ENCODE results near the gene GFRA3. TPM values are rescaled to one million over a fixed set of nuclear protein-coding genes. Genes with fewer than 3 reads are reported as not detected.
"Not testable (repeated sequence)": the region's sequence is repeated elsewhere in the genome, so short reads cannot be mapped to it uniquely, and the experiment has no call there.

The GFRA3 gene
- total and polyA plus RNA-seq, 5 experiments from 2014 or later: not detected

DNA sequence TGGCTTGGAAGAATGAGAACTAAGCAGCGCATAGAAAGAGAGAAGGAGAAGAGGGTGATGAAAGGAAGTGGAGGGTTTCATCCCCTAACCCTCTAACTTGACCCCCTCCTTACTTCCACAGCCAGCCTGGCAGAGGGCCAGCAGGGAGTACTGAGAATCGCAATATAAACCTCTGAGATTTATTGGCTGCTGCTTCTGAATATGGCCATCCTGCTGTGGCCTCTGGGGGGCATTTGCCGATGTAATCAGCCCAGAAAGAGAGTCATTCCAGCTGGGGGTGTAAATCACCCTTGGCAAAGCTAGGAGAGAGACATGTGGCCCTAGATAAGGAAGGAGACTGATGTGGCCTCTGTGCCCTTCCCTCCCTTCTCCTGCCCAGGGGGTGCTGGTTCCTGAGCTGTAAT is 960 bp upstream of the GFRA3 start:
- Mint-ChIP-seq H3K4me1 (peaks cover 4 to 11% (median 7%) of the 10 kb centered on the region in 4 donors), H3K27me3 (peaks cover 6 to 26% (median 18%) of the 10 kb centered on the region in 5 donors), H3K27ac (no peak overlapping the region), H3K4me3 (peak overlapping the region in 1 of 10 donors; percentile 76), H3K36me3 (no peaks in the 10 kb centered on the region), H3K9me3 (peaks cover 0 to 1% (median 0%) of the 10 kb centered on the region in 9 donors)
- ATAC-seq (no peak), DNase-seq (no peak)
- POLR2A ChIA-PET: no interaction called here

DNA sequence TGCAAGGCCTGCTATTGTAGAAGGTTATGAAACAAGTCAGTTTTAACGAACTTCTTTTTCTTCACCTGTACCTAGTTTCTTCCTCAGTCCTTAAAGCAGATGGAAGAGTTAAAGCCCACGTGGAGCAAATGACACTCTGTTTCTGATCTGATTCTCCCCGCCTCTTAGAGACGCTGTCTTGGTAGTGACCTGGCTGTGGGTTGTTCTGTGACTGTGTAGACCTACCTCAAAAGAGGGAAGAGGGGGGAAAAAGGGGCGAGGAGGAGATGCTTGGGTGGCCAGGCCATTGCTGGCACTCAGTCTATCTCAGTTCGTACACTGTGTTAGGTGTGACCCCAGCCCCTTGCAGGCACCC is 610 bp downstream of the GFRA3 start:
- Mint-ChIP-seq H3K36me3 (no peaks in the 10 kb centered on the region), H3K9me3 (peaks cover 0 to 2% (median 0%) of the 10 kb centered on the region in 9 donors), H3K27me3 (peaks cover 6 to 33% (median 18%) of the 10 kb centered on the region in 5 donors), H3K27ac (peak overlapping the region in 2 of 10 donors; percentile 30 to 59), H3K4me3 (peak overlapping the region in 7 of 10 donors; percentile 28 to 67 (median 48)), H3K4me1 (peaks cover 4 to 11% (median 7%) of the 10 kb centered on the region in 4 donors)
- ATAC-seq (no peak), DNase-seq (no peak)
- POLR2A ChIA-PET: no interaction called here

DNA sequence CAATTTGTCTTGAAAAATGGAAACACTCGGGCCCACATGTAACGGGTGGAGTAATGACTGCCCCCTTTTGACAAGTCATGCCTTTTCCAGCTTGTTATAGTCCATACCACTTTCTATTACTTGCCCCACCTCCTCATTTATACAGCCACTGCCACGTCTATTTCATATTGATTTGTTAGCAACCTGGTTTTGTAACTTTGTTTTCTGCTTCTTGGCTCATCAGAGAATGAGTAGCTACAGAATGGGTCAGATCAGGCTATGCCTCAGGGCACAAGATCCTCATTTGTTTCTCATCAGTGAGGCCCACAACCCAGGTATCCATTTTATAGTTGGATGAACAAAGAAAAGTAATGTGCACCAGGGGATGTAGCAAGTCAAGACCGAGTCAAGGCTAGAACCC is 1.7 kb downstream of the GFRA3 start:
- Mint-ChIP-seq H3K27me3 (peaks cover 6 to 35% (median 18%) of the 10 kb centered on the region in 5 donors), H3K27ac (no peak overlapping the region), H3K4me1 (peaks cover 4 to 11% (median 7%) of the 10 kb centered on the region in 4 donors), H3K36me3 (no peaks in the 10 kb centered on the region), H3K9me3 (peaks cover 0 to 2% (median 0%) of the 10 kb centered on the region in 9 donors), H3K4me3 (no peak overlapping the region)
- ATAC-seq (no peak), DNase-seq (no peak)
- POLR2A ChIA-PET: no interaction called here

DNA sequence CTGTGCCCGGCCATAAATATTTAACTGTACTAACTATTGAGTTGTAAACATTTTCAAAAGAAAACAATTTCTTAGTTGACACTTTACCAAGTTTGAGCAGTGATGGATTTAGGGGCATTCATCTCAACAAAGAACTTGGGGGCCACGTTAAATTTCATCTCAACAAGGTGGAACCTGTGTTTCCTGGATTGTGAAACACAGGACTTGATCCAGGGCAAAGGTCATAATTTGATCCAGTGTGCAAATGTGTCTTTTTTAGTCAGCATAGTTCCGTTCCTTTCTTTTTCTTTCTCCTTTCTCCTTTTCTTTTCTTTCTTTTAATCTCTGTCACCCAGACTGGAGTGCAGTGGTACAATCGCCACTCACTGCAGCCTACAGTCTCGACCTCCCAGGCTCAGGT is 3.1 kb downstream of the GFRA3 start:
- ATAC-seq (no peak), DNase-seq (no peak)
- H3K4me3 Mint-ChIP-seq: no peak overlapping the region
- H3K9me3 Mint-ChIP-seq: peaks cover 0 to 2% (median 0%) of the 10 kb centered on the region in 9 donors
- H3K4me1 Mint-ChIP-seq: peaks cover 4 to 11% (median 7%) of the 10 kb centered on the region in 4 donors
- no peaks in the 10 kb centered on the region for H3K36me3 Mint-ChIP-seq
- H3K27me3 Mint-ChIP-seq: peaks cover 6 to 36% (median 18%) of the 10 kb centered on the region in 5 donors
- no peak overlapping the region for H3K27ac Mint-ChIP-seq
- POLR2A ChIA-PET: no interaction called here

DNA sequence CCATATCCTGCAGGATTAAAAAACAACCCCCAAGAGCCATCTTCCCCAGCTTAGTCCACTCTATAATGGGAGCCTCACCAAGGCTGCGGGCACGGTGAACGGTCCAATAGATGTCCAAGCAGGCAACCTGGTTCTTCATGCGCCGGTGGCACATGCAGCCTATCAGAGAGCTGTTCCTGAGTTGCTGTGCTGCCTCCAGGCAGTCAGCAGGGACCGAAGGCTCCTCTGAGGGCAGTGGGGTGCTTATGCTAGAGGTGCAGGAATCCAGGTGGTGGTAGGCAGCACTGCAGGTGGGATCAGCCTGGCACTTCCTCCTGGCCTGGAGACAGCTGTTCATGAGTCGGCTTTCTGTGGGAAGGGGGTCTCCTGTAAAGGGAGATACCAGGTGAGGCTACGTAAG is 10.2 kb downstream of the GFRA3 start:
- POLR2A ChIA-PET: no interaction called here
- H3K27ac Mint-ChIP-seq: no peak overlapping the region

DNA sequence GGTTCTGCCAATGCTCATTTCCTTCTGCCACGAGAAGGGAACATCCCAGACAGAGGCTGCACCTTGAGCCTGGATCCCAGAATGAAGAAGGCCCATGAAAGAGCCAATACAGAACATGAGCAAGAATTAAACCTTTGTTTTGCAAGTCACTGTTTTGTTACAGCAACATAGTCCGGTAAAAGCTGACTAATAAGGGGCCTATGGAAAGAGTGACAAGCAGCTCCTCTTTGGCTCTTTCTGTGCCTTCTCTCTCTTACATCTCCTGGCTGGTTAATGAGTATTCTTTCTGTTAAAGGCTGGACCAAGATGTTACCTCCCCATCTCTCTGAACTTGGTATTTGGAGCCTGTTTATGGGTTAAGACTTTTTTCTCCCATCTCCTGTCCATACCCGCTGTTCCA is 10.8 kb downstream of the GFRA3 start:
- H3K27me3 Mint-ChIP-seq: peaks cover 9 to 16% (median 11%) of the 10 kb centered on the region in 5 donors
- DNase-seq (no peak), ATAC-seq (no peak)
- POLR2A ChIA-PET: interaction anchor here (0.6 kb wide), 1 partner anchor 442 kb away, joined by 3 read pairs; no protein-coding TSS in a partner anchor
- H3K27ac Mint-ChIP-seq: no peak overlapping the region
- H3K4me3 Mint-ChIP-seq: no peak overlapping the region
- no peaks in the 10 kb centered on the region for H3K36me3 Mint-ChIP-seq
- H3K9me3 Mint-ChIP-seq: peaks cover 0 to 2% (median 0%) of the 10 kb centered on the region in 9 donors
- H3K4me1 Mint-ChIP-seq: peaks cover 0 to 1% (median 0%) of the 10 kb centered on the region in 4 donors

More for the DNA sequence above, 10.2 kb downstream of the GFRA3 start:
- Mint-ChIP-seq H3K4me3 (no peak overlapping the region), H3K27me3 (peaks cover 7 to 20% (median 10%) of the 10 kb centered on the region in 5 donors), H3K4me1 (peaks cover 0 to 1% (median 0%) of the 10 kb centered on the region in 4 donors), H3K9me3 (peaks cover 0 to 2% (median 0%) of the 10 kb centered on the region in 9 donors), H3K36me3 (no peaks in the 10 kb centered on the region)
- no peak for DNase-seq
- ATAC-seq: no peak

DNA sequence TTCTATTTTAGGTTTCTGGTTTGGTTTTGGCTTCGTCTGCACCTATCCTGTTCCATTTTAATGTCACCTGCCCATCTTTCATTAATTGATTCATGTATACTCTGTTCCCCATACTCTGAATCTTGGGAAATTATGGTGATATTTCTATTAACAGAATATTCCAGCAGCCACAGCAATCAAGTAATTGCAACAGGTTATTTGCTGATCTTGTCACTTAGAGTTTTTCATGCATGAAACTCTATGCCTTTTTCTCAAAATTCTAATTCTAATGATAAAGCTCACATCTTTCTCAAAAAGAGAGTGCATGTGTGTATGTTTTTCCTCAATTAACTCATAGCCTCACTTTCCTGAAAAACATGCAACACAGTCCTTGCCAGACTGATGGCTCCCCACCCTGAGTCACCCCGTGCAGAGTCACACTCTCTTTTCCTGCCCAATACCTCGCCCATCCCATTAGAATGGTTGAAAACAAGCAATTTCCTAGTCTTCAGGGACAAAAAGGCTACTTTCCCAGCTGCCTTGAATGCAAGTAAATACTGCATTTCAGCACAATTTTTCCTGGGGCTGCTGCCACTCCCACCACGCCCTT is 15.6 kb downstream of the GFRA3 start:
- ATAC-seq (no peak), DNase-seq (no peak)
- Mint-ChIP-seq H3K4me1 (no peaks in the 10 kb centered on the region), H3K27ac (no peak overlapping the region), H3K9me3 (peaks cover 0 to 2% (median 0%) of the 10 kb centered on the region in 9 donors), H3K36me3 (no peaks in the 10 kb centered on the region), H3K4me3 (no peak overlapping the region), H3K27me3 (peaks cover 0 to 8% (median 0%) of the 10 kb centered on the region in 5 donors)
- POLR2A ChIA-PET: no interaction called here

DNA sequence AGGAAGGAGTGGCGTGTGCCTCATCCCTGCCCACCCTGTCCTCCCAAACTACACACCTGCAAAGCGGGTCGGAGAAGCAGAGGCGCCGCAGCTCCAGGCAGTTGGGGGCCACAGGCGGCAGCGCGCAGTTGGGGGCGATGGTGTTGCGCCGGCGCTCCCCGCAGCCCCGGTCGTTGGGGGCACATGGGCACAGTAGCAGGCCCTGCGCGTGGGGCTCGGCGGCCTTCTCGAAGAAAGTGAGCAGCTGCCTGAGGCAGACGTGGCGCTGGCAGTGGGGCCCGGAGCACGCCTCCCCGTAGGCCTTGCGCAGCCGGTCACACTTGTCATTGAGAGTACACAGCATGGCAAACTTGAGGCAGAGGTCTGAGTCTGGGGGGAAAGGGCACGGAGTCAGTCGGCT is 16.8 kb downstream of the GFRA3 start:
- no peak for ATAC-seq
- H3K9me3 Mint-ChIP-seq: peaks cover 0 to under 1% (median 0%) of the 10 kb centered on the region in 9 donors
- no peak overlapping the region for H3K27ac Mint-ChIP-seq
- no peaks in the 10 kb centered on the region for H3K4me1 Mint-ChIP-seq
- POLR2A ChIA-PET: no interaction called here
- H3K36me3 Mint-ChIP-seq: no peaks in the 10 kb centered on the region
- no peak for DNase-seq
- no peak overlapping the region for H3K4me3 Mint-ChIP-seq
- H3K27me3 Mint-ChIP-seq: peaks cover 0 to 8% (median 0%) of the 10 kb centered on the region in 5 donors

DNA sequence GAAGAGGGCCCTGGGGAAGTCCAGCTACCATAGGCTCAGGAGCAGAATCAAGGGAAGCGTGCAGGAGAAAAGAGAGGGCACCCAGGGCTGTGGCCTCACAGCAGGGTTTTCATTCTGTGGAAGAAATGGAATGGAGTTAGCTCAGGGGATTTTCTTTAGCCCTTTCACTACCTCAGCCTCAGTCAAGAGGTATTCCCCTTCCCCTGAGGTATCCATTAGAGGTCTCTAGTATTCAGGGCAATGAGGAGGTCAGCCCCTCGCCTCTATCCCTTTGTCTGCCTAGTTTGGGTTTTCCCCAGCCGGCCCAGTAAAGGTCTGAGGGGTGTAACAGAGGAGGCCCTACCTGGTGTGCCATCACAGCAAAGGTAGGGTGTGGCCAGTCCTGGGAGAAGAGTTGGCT is 21.5 kb downstream of the GFRA3 start:
- H3K4me3 Mint-ChIP-seq: no peak overlapping the region

DNA sequence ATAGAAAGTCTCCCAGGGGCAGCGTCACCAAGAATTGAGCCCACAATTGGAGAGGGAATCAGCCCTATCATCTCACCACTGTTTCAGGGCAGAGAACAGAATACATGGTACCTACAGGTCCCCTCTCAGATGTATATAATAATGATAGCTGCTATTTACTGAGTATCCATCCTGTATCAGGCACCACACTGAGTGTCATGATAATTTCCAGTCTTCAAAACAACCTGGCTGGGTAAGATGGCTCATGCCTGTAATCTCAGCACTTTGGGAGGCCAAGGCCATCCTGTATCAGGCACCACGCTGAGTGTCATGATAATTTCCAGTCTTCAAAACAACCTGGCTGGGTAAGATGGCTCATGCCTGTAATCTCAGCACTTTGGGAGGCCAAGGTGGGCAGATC is 26.6 kb downstream of the GFRA3 start:
- H3K27me3 Mint-ChIP-seq: peaks cover 3 to 18% (median 12%) of the 10 kb centered on the region in 5 donors
- DNase-seq, H3K4me3 Mint-ChIP-seq, H3K9me3 Mint-ChIP-seq, H3K36me3 Mint-ChIP-seq, ATAC-seq, H3K4me1 Mint-ChIP-seq, H3K27ac Mint-ChIP-seq: not testable (repeated sequence)
- POLR2A ChIA-PET: interaction anchor here (0.6 kb wide), 1 partner anchor 185 kb away, joined by 3 read pairs; no protein-coding TSS in a partner anchor

More for the DNA sequence above, 21.5 kb downstream of the GFRA3 start:
- ATAC-seq (no peak), DNase-seq (no peak)
- peaks cover 0 to 2% (median 0%) of the 10 kb centered on the region in 5 donors for H3K27me3 Mint-ChIP-seq
- peak overlapping the region in 1 of 10 donors; percentile 22 for H3K27ac Mint-ChIP-seq
- POLR2A ChIA-PET: no interaction called here
- H3K4me1 Mint-ChIP-seq: no peaks in the 10 kb centered on the region
- no peaks in the 10 kb centered on the region for H3K36me3 Mint-ChIP-seq
- no peaks in the 10 kb centered on the region for H3K9me3 Mint-ChIP-seq

DNA sequence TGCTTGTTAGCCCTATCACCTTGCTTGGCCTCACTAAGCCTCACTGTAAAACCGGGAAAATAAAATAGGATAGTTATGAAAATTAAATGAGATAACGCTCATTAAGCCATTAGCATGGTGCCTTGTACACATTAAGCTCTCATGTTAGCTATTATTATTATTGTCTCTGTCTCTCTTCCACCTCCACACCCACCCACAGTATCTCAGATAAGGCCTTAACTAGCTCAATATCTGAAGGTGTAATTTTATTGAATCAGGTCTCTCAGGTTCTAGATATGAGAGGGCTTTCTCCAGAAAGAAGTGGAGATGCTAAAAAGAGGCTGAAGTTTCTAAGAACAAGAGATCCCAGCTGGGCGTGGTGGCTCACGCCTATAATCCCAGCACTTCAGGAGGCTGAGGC is 27.6 kb downstream of the GFRA3 start:
- Mint-ChIP-seq H3K9me3 (no peaks in the 10 kb centered on the region), H3K27me3 (peaks cover 5 to 25% (median 17%) of the 10 kb centered on the region in 5 donors), H3K4me3 (no peak overlapping the region), H3K4me1 (peaks cover 0 to 2% (median under 1%) of the 10 kb centered on the region in 4 donors), H3K36me3 (no peaks in the 10 kb centered on the region), H3K27ac (no peak overlapping the region)
- DNase-seq: no peak
- POLR2A ChIA-PET: no interaction called here
- ATAC-seq: no peak

DNA sequence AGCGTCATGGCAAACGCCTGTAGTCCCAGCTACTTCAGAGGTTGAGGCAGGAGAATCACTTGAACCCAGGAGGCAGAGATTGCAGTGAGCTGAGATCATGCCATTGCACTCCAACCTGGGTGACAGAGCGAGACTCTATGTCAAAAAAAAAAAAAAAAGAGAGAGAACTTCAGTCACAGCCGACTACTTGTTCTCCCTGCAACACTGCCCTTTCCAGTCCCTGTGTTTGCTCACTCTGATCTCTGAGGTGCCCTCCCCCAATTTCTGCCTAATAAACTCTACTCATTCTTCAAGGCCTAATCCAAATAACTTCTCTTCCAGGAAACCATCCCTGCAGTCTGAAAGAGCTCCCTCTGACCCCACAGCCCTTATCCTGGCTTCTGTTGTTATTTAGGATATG is 28.1 kb downstream of the GFRA3 start:
- H3K4me3 Mint-ChIP-seq: no peak overlapping the region
- ATAC-seq (no peak), DNase-seq (no peak)
- H3K27me3 Mint-ChIP-seq: peaks cover 7 to 29% (median 19%) of the 10 kb centered on the region in 5 donors
- no peak overlapping the region for H3K27ac Mint-ChIP-seq
- H3K9me3 Mint-ChIP-seq: no peaks in the 10 kb centered on the region
- POLR2A ChIA-PET: interaction anchor here (0.7 kb wide), 1 partner anchor 559 kb away, joined by 3 read pairs; no protein-coding TSS in a partner anchor
- no peaks in the 10 kb centered on the region for H3K36me3 Mint-ChIP-seq
- peaks cover under 1 to 5% (median 3%) of the 10 kb centered on the region in 4 donors for H3K4me1 Mint-ChIP-seq

DNA sequence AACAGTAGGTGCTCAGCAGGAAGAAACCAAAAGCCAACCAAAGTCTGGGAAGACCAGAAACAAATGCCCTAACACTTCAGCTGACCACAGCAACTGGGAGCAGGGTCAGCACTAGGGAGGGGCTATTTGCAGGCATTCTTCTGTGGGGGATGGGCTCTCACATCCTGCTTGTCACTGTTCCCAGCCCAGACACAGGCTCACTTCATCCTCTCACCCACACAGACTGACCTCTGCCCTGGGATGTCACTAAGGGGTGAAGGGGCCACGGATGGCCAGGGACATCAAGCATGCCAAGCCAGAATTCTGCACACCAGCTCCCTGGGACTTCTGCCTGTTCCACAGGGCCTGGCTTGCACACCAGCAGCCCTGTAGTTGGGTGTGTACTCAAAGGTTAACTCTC is 28.7 kb downstream of the GFRA3 start:
- DNase-seq (no peak), ATAC-seq (no peak)
- Mint-ChIP-seq H3K27me3 (peaks cover 13 to 35% (median 25%) of the 10 kb centered on the region in 5 donors), H3K36me3 (no peaks in the 10 kb centered on the region), H3K9me3 (no peaks in the 10 kb centered on the region), H3K27ac (no peak overlapping the region), H3K4me1 (peaks cover 6 to 11% (median 9%) of the 10 kb centered on the region in 4 donors), H3K4me3 (no peak overlapping the region)
- POLR2A ChIA-PET: interaction anchor here (0.6 to 0.7 kb wide), 2 partner anchors 559 to 785 kb away, joined by 3 read pairs; no protein-coding TSS in a partner anchor

All from naive thymus-derived CD8-positive, alpha-beta T cell (primary cell).